ENCODE results near the gene CDIP1.
"Not testable (repeated sequence)": the region's sequence is repeated elsewhere in the genome, so short reads cannot be mapped to it uniquely, and the experiment has no call there.

CDIP1 gene

GRCh38 chr16:4538350-4539235, at the start of gene CDIP1:
Gene CDIP1, minus strand, starts transcription at chr16:4538773. Its CDS starts 24,643 bp downstream, at chr16:4514130.
- DNase-seq (ENCODE audit: low read depth in 2 of 2), result peak; percentile 96 to 98

DNA sequence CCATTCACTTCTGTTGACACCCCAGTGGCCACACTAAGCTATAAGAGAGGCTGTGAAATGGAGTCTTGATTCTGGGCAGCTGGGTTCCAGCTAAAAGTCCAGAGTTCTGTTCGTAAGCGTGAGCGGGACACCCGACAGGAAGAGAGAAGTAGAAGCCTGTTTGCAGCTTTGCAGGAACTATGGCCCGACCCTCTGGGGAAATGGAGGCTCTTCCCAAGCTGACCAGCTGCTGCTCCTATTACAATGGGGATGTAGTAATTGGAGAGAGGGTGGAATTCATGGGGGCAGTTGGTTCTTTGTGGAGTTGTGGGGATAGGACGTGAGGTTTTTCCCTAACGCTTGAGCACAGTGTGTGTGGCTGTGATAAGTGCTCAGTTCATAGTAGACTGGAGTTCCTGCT, 47.7 kb upstream of the CDIP1 start:
- DNase-seq (ENCODE audit: low read depth in 2 of 2), result no peak

DNA sequence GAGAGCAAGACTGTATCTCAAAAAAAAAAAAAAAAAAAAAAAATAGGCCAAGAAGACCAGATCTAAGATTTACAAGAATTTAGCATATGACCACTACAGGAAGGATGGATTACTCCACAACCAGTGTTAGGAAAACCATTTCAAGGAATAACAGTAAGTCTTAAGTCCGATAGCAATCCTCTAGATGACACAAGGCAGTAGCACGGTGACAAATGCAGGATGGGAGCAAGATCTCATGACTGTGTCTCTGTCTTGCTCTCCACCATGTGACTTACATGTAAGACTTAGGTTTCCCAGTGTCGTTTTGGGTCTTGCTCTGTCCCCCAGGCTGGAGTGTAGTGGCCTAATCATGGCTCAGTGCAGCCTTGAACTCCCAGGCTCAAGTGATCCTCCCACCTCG, 45.3 kb upstream of the CDIP1 start:
- DNase-seq (ENCODE audit: low read depth in 2 of 2), result no peak

GRCh38 chr16:4580250-4580649, 41.7 kb upstream of the CDIP1 start:
- no peak for DNase-seq (ENCODE audit: low read depth in 2 of 2)

GRCh38 chr16:4578961-4579530, 40.5 kb upstream of the CDIP1 start:
- DNase-seq (ENCODE audit: low read depth in 2 of 2), result no peak

- no peak for DNase-seq (ENCODE audit: low read depth in 2 of 2)
Measured at GRCh38 chr16:4576008-4576407, 37.4 kb upstream of the CDIP1 start.

- DNase-seq (ENCODE audit: low read depth in 2 of 2), result no peak
Measured at GRCh38 chr16:4574919-4575705, 36.5 kb upstream of the CDIP1 start.

GRCh38 chr16:4573926-4574325, 35.4 kb upstream of the CDIP1 start:
- DNase-seq (ENCODE audit: low read depth in 2 of 2), result not testable (repeated sequence)

- no peak for DNase-seq (ENCODE audit: low read depth in 2 of 2)
Measured at GRCh38 chr16:4572715-4573114, 34.1 kb upstream of the CDIP1 start.

DNA sequence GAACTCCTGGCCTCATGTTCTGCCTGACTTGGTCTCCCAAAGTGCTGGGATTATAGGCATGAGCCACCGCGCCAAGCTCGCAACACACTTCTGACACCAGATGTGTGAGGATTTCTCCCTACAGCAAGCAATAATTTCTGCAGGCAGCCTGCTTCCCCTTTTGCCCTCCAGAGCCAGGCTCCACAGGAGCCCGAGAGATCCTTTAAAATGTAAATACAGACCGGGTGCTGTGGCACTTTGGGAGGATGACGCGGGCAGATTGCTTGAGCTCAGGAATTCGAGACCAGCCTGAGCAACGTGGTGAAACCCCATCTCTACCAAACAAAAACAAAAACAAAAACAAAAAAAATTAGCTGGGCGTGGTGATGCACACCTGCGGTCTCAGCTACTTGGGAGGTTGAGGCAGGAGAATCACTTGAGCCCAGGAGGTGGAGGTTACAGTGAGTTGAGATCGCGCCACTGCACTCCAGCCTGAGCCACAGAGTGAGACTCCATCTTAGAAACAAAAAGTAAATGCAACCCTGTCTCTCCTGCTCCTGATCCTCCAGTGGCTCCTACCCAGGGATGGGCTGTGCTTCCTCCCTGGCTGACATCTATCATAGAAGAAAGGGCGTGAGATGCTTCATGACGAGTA, 32.2 kb upstream of the CDIP1 start:
- no peak for DNase-seq (ENCODE audit: low read depth in 2 of 2)

- DNase-seq (ENCODE audit: low read depth in 2 of 2), result no peak
Measured at GRCh38 chr16:4570086-4570485, 31.5 kb upstream of the CDIP1 start.

DNA sequence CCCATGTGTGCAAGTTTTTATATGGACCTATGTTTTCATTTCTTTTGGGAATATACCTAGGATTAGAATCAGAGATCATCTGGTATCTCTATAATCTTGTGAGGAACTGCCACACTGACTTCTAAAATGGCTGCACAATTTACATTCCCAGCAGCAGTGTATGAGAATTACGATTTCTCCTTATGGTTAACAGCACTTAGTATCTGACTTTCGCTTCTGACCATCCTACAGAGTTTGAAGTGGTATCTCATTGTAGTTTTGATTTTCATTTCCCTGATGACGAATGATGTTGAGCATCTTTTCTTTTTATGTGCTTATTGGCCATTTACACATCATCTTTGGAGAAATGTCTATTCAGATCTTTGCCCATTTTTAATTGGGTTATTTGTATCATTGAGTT, 27.6 kb upstream of the CDIP1 start:
- DNase-seq (ENCODE audit: low read depth in 2 of 2), result no peak

- DNase-seq (ENCODE audit: low read depth in 2 of 2), result no peak
Measured at GRCh38 chr16:4564661-4565267, 26.2 kb upstream of the CDIP1 start.

GRCh38 chr16:4561596-4561995, 23.0 kb upstream of the CDIP1 start:
- no peak for DNase-seq (ENCODE audit: low read depth in 2 of 2)

- no peak for DNase-seq (ENCODE audit: low read depth in 2 of 2)
Measured at GRCh38 chr16:4557973-4558372, 19.4 kb upstream of the CDIP1 start.

DNA sequence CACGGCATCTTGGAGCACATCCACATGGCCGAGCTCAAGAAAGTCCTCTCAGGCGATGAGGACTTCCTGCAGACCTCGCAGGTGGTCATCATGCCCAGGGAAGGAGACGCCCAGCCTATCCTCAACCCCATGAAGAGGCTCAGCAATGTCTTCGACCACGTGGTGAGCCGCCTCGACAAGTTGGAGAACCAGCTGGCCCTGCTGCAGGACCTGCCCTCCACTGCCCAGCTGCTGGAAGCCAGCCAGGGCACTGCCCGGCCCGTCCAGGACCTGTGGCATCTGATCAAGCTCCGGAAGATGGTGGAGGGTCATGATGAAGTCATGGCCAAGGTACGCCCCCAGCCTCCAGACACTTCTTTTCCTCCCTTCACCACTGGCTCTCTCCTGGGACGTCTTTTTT, 18.0 kb upstream of the CDIP1 start:
- DNase-seq (ENCODE audit: low read depth in 2 of 2), result no peak

DNA sequence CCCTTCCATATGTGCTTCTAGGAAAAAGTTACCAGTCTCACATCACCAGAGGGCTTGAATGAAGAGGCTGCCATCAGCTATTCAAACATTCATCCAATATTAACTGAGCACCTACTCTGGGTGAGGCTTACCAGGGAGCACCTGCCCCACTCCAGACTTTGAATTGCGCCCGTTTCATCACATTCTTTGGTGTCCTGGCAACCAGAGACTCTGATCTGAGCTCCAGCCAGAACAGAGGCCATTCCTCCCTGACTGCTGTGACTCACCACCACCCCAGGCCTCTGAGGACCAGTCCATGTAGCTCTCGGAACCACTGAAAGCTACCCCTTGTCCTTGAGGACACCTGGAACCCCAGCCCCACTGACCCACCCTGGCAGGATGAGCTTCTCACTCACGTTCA, 17.5 kb upstream of the CDIP1 start, which contains the start of gene C16orf96:
TSS of gene C16orf96 (plus strand) at position 229 of the 400 bp plus-strand sequence. CDS start at position 379, 150 bp downstream.
- no peak for DNase-seq (ENCODE audit: low read depth in 2 of 2)

DNA sequence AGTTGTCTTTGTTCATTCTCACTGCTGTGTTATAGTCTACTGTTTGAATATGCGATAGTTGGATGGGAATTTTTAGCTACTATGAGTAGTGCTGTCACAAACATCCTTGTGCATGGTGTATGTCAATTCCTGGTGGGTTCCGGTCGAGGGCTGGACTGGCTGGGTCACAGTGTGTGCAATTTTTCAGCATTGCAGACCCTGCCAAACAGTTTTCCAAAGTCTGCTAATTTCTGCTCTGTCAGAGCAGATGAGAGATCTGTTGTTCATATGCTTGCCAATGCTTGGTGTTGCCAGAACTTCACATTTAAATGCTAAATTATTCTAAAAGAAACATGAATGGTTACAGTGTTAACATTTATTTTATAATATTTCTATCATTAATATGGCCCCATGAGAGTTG, 14.0 kb upstream of the CDIP1 start:
- DNase-seq (ENCODE audit: low read depth in 2 of 2), result no peak

DNA sequence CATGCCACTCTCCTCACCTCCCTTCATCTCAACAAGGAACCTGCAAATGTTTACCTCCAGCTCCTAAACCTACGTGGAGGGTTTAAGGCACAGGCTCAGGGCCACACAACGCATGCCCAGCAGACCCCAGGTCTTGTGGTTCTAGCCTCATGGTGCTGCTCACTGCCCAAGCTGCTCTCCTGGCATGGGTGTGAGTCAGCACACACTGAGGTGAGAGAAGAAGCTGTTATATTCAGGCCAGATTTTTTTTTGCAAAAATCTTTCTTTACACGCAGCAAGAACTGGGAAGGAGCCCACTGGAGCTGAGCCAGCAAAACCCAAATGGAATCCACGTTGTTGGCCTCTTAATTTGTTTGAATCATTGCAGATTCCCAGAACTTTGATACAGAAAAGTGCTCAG, 12.0 kb upstream of the CDIP1 start:
- DNase-seq (ENCODE audit: low read depth in 2 of 2), result no peak

DNA sequence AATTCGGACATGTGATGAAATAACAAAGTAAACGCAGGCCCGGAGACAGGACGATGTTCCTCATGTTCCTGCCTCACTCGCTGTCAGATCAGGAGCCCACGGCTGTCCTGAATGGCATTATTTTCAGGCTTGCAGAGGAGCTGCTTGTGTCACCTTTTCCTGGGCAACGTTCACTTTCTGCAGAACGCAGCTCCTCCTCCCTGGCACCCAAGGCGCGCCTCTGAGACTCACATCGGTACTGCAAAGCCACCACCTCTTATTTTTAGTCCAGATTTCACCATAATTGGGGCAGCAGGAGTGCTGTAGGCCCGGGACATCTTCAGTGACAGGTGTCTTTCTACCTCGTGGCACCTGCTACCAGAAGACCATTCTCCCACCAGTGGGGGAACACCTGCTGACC, 9.6 kb upstream of the CDIP1 start:
- DNase-seq (ENCODE audit: low read depth in 2 of 2), result no peak

DNA sequence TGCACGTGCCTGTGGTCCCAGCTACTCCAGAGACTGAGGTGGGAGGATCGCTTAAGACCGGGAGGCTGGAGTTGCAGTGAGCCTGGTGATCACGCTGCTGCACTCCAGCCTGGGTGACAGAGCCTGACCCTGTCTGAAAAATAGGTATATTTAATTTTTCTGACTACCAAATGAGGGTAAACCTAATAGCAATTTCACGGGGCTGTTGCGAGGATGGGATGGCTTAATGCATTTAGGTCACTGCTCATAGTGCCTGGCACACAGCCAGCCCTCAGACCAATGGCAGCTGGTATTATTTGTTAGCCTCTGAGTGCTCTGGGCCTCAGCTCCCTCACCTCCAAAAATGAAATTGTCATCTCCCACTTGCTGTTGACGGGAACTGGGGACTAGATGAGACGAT, 5.9 kb upstream of the CDIP1 start:
- DNase-seq (ENCODE audit: low read depth in 2 of 2), result no peak
